DND-41 (cell line): ENCODE measurements around the gene AFF3.

Source experiments
- EZH2 ChIP-seq: IDR thresholded peaks from 3 replicates; pipeline ENCODE4 v1.6.1; 2012; ENCODE audit warnings: borderline replicate concordance, low read depth, mild to moderate bottlenecking, moderate library complexity, low read length, inconsistent platforms; ENCODE audit not compliant: severe bottlenecking
- TF ChIP-seq, protein P1 (sequence below): IDR thresholded peaks from 2 replicates; pipeline ENCODE4 v1.5.1; 2012; ENCODE audit warnings: borderline replicate concordance, low read length, moderate library complexity, mild to moderate bottlenecking; ENCODE audit not compliant: poor library complexity, severe bottlenecking; ENCODE audit errors: extremely low read depth

- TF ChIP-seq, protein P1, sequence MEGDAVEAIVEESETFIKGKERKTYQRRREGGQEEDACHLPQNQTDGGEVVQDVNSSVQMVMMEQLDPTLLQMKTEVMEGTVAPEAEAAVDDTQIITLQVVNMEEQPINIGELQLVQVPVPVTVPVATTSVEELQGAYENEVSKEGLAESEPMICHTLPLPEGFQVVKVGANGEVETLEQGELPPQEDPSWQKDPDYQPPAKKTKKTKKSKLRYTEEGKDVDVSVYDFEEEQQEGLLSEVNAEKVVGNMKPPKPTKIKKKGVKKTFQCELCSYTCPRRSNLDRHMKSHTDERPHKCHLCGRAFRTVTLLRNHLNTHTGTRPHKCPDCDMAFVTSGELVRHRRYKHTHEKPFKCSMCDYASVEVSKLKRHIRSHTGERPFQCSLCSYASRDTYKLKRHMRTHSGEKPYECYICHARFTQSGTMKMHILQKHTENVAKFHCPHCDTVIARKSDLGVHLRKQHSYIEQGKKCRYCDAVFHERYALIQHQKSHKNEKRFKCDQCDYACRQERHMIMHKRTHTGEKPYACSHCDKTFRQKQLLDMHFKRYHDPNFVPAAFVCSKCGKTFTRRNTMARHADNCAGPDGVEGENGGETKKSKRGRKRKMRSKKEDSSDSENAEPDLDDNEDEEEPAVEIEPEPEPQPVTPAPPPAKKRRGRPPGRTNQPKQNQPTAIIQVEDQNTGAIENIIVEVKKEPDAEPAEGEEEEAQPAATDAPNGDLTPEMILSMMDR = no peak
- no peak for TF ChIP-seq EZH2
Measured at GRCh38 chr2:100046961-100047947, 95.1 kb downstream of the AFF3 start.
